B cell (primary cell): ENCODE data around the gene GPR4.

Source experiments
- EZH2 ChIP-seq: IDR thresholded peaks from 2 replicates; pipeline ENCODE4 v1.6.1; 2012; ENCODE audit warnings: borderline replicate concordance, low read depth, mild to moderate bottlenecking, moderate library complexity, low read length; ENCODE audit not compliant: insufficient read depth, poor library complexity, severe bottlenecking
- TF ChIP-seq, protein P1 (sequence below): fragments of 200-600 bp; IDR thresholded peaks from one replicate; pipeline ENCODE4 v1.8.0; 2022; ENCODE audit warnings: antibody characterized with exemption, mild to moderate bottlenecking

DNA sequence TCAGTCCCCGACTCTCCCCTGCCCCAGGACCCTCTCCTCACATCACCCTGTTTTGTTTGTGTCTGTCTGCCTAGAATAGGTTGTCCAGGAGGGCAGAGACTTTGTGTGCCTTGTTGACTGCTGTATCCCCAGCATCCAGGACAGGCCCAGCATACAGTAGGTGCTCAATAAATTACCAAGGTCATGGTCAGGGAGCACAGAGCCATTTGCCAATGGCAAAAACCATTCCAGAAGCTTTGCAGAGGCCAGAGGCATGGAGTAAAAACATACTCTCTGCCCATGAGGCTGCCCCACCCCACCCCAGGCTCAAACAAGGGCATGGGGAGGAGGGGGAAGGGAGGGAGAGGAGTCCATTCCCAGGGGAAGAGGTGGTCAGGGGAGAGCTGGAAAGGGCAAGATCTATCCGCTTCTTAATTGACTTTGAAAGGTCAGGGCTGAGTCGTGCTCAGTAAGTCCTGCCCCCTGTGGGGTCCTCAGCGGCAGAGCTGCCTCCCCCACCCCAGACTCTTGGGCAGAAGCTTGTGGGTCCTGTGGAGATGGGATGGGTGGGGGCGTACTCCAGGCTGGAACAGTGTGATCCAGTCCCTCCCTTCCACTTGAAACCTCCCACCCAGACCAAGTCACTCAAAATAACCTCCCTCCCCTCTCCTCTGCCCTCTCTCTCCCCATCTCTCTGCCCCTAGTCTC, 4.4 kb downstream of the GPR4 start:
- TF ChIP-seq, protein P1, sequence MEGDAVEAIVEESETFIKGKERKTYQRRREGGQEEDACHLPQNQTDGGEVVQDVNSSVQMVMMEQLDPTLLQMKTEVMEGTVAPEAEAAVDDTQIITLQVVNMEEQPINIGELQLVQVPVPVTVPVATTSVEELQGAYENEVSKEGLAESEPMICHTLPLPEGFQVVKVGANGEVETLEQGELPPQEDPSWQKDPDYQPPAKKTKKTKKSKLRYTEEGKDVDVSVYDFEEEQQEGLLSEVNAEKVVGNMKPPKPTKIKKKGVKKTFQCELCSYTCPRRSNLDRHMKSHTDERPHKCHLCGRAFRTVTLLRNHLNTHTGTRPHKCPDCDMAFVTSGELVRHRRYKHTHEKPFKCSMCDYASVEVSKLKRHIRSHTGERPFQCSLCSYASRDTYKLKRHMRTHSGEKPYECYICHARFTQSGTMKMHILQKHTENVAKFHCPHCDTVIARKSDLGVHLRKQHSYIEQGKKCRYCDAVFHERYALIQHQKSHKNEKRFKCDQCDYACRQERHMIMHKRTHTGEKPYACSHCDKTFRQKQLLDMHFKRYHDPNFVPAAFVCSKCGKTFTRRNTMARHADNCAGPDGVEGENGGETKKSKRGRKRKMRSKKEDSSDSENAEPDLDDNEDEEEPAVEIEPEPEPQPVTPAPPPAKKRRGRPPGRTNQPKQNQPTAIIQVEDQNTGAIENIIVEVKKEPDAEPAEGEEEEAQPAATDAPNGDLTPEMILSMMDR: no peak
- no peak for TF ChIP-seq EZH2
